DND-41 (cell line): ENCODE results near the gene RIPOR3.

Experiments
- CTCF ChIP-seq: IDR thresholded peaks from 2 replicates; pipeline ENCODE4 v1.5.1; 2012; ENCODE audit warnings: borderline replicate concordance, low read length, moderate library complexity, mild to moderate bottlenecking; ENCODE audit not compliant: poor library complexity, severe bottlenecking; ENCODE audit errors: extremely low read depth
- EZH2 ChIP-seq: IDR thresholded peaks from 3 replicates; pipeline ENCODE4 v1.6.1; 2012; ENCODE audit warnings: borderline replicate concordance, low read depth, mild to moderate bottlenecking, moderate library complexity, low read length, inconsistent platforms; ENCODE audit not compliant: severe bottlenecking

GRCh38 chr20:50723672-50724071, 32.3 kb upstream of the RIPOR3 start:
- TF ChIP-seq CTCF, result no peak
- TF ChIP-seq EZH2, result no peak
